ENCODE results near the gene FOLR2. TPM values are rescaled to one million over a fixed set of nuclear protein-coding genes. Genes with fewer than 3 reads are reported as not detected.
"Not testable (repeated sequence)": the region's sequence is repeated elsewhere in the genome, so short reads cannot be mapped to it uniquely, and the experiment has no call there.

Gene FOLR2
- total RNA-seq, 1 donor from 2014 or later, result not detected

- no peaks in the 10 kb centered on the region for H3K27me3 ChIP-seq (ENCODE audit: control insufficient read depth, insufficient read depth, low read length)
- no peak overlapping the region for H3K4me3 ChIP-seq (ENCODE audit: low read depth, low read length)
- no peaks in the 10 kb centered on the region for H3K36me3 ChIP-seq (ENCODE audit: control insufficient read depth, insufficient read depth, low read length)
- TF ChIP-seq, protein P1, sequence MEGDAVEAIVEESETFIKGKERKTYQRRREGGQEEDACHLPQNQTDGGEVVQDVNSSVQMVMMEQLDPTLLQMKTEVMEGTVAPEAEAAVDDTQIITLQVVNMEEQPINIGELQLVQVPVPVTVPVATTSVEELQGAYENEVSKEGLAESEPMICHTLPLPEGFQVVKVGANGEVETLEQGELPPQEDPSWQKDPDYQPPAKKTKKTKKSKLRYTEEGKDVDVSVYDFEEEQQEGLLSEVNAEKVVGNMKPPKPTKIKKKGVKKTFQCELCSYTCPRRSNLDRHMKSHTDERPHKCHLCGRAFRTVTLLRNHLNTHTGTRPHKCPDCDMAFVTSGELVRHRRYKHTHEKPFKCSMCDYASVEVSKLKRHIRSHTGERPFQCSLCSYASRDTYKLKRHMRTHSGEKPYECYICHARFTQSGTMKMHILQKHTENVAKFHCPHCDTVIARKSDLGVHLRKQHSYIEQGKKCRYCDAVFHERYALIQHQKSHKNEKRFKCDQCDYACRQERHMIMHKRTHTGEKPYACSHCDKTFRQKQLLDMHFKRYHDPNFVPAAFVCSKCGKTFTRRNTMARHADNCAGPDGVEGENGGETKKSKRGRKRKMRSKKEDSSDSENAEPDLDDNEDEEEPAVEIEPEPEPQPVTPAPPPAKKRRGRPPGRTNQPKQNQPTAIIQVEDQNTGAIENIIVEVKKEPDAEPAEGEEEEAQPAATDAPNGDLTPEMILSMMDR (IDR thresholded peaks at IDR 0.05; ENCODE audit: insufficient read depth, low read length, poor library complexity, severe bottlenecking), result no peak
- DNase-seq (ENCODE audit: low read depth), result no peak
These were observed 25.9 kb upstream of the FOLR2 start for GRCh38 chr11:72190631-72191071.

GRCh38 chr11:72191961-72192381 is 24.6 kb upstream of the FOLR2 start, which contains the start of gene FOLR1:
TSS of gene FOLR1 (plus strand) at chr11:72192140. CDS start at chr11:72192174, 34 bp downstream.
- TF ChIP-seq, protein P1 (IDR thresholded peaks at IDR 0.05; ENCODE audit: insufficient read depth, low read length, poor library complexity, severe bottlenecking), result no peak
- Histone ChIP-seq H3K36me3 (ENCODE audit: control insufficient read depth, insufficient read depth, low read length) (no peaks in the 10 kb centered on the region), H3K27me3 (ENCODE audit: control insufficient read depth, insufficient read depth, low read length) (no peaks in the 10 kb centered on the region), H3K4me3 (ENCODE audit: low read depth, low read length) (no peak within 1 kb of the TSS)
- no peak for DNase-seq (ENCODE audit: low read depth)

DNA sequence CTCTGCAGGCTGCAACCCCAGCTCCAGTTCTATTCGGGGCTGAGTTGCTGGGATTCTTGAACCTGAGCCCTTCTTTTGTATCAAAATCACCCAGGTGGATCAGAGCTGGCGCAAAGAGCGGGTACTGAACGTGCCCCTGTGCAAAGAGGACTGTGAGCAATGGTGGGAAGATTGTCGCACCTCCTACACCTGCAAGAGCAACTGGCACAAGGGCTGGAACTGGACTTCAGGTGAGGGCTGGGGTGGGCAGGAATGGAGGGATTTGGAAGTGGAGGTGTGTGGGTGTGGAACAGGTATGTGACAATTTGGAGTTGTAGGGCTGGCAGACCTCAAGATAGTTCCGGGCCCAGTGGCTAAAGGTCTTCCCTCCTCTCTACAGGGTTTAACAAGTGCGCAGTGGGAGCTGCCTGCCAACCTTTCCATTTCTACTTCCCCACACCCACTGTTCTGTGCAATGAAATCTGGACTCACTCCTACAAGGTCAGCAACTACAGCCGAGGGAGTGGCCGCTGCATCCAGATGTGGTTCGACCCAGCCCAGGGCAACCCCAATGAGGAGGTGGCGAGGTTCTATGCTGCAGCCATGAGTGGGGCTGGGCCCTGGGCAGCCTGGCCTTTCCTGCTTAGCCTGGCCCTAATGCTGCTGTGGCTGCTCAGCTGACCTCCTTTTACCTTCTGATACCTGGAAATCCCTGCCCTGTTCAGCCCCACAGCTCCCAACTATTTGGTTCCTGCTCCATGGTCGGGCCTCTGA is 20.9 kb upstream of the FOLR2 start:
- no peak overlapping the region for H3K4me3 ChIP-seq (ENCODE audit: low read depth, low read length)
- H3K27me3 ChIP-seq (ENCODE audit: control insufficient read depth, insufficient read depth, low read length), result no peaks in the 10 kb centered on the region
- TF ChIP-seq, protein P1 (IDR thresholded peaks at IDR 0.05; ENCODE audit: insufficient read depth, low read length, poor library complexity, severe bottlenecking), result no peak
- DNase-seq (ENCODE audit: low read depth), result no peak
- H3K36me3 ChIP-seq (ENCODE audit: control insufficient read depth, insufficient read depth, low read length), result no peaks in the 10 kb centered on the region

DNA sequence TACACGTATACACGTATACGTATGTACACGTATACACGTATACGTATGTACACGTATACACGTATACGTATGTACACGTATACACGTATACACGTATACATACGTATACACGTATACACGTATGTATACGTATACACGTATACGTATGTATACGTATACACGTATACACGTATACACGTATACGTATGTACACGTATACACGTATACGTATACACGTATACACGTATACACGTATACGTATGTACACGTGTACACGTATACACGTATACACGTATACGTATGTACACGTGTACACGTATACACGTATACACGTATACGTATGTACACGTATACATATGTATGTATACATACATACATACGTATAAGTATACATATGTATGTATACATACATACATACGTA is 15.1 kb upstream of the FOLR2 start:
- not testable (repeated sequence) for H3K4me3 ChIP-seq (ENCODE audit: low read depth, low read length); H3K27me3 ChIP-seq (ENCODE audit: control insufficient read depth, insufficient read depth, low read length); H3K36me3 ChIP-seq (ENCODE audit: control insufficient read depth, insufficient read depth, low read length); DNase-seq (ENCODE audit: low read depth)

DNA sequence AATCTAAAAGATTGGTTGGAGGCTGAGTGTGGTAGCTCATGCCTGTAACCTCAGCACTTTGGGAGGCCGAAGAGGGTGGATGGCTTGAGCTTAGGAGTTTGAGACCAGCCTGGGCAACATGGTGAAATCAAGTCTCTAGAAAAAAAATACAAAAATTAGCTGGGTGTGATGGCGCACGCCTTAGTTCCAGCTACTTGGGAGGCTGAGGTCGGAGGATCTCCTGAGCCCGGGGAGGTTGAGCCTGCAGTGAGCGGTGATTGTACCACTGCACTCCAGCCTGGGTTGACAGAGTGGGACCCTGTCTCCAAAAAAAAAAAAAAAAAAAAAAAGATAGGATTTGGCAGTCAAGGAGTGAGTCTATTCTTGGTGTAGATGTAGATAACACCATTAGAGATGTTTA is 14.0 kb upstream of the FOLR2 start:
- Histone ChIP-seq H3K4me3 (ENCODE audit: low read depth, low read length) (no peak overlapping the region), H3K27me3 (ENCODE audit: control insufficient read depth, insufficient read depth, low read length) (no peaks in the 10 kb centered on the region), H3K36me3 (ENCODE audit: control insufficient read depth, insufficient read depth, low read length) (no peaks in the 10 kb centered on the region)
- no peak for DNase-seq (ENCODE audit: low read depth)
- TF ChIP-seq, protein P1 (IDR thresholded peaks at IDR 0.05; ENCODE audit: insufficient read depth, low read length, poor library complexity, severe bottlenecking), result no peak

DNA sequence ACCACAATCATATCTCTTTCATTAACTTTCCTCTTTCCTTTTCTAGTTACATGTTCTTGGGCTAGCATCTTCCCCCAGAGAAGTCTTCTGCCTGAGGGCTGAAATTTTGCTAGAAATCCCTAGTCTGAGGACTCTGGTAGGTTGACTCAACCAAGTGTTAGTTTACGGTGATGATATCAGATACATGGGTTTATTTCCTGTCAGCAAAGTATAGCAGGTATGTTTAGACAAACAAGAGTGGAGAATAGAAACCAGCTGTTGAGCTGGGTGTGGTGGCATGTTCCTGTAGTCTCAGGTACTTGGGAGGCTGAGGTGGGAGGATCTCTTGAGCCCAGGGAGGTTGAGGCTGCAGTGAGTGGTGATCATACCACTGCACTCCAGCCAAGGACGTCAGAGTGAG is 13.4 kb upstream of the FOLR2 start:
- TF ChIP-seq, protein P1 (IDR thresholded peaks at IDR 0.05; ENCODE audit: insufficient read depth, low read length, poor library complexity, severe bottlenecking), result no peak
- no peak for DNase-seq (ENCODE audit: low read depth)
- Histone ChIP-seq H3K4me3 (ENCODE audit: low read depth, low read length) (no peak overlapping the region), H3K27me3 (ENCODE audit: control insufficient read depth, insufficient read depth, low read length) (no peaks in the 10 kb centered on the region), H3K36me3 (ENCODE audit: control insufficient read depth, insufficient read depth, low read length) (no peaks in the 10 kb centered on the region)

All from kidney epithelial cell (primary cell).